ENCODE measurements around the gene JPH4. TPM values are rescaled to one million over a fixed set of nuclear protein-coding genes. Genes with fewer than 3 reads are reported as not detected.

Gene JPH4
- total RNA-seq (1 to 10 TPM; 3.6 to 3.9 TPM), polyA plus RNA-seq (ENCODE audit: insufficient read depth, low read depth, low replicate concordance) (3.4 TPM)
- long read RNA-seq, donor 1, full-length matches to known transcripts, result 8 of 25 reads
- long read RNA-seq, donor 1, partial matches to known transcripts, result 17 of 25 reads
- long read RNA-seq, donor 1, other reads (novel, unspliced or antisense), result 0 of 25 reads
- long read RNA-seq, donor 2, full-length matches to known transcripts, result 11 of 25 reads
- long read RNA-seq, donor 2, partial matches to known transcripts, result 14 of 25 reads
- long read RNA-seq, donor 2, other reads (novel, unspliced or antisense), result 0 of 25 reads

- intact Hi-C loops (cut with DNase I; ENCODE audit: low total_unique reads), result no loop called here
- 4 to 6% methylated on average over 18 of the region's 18 CpGs for WGBS, 2 donors
- H3K4me3 ChIP-seq, result peak within 1 kb of the TSS; percentile 40 to 54
- no peaks in the 10 kb centered on the region for H3K9me3 ChIP-seq
- no peaks in the 10 kb centered on the region for H3K36me3 ChIP-seq (ENCODE audit: low read depth, missing control alignments)
- DNase-seq, result no peak
- no peak within 1 kb of the TSS for H3K27ac ChIP-seq
- no peaks in the 10 kb centered on the region for H3K4me1 ChIP-seq
- TF ChIP-seq CTCF (IDR thresholded peaks at IDR 0.05) (no peak), POLR2A (IDR thresholded peaks at IDR 0.05) (no peak)
- H3K27me3 ChIP-seq, result peaks cover 4% of the 10 kb centered on the region
Measured at GRCh38 chr14:23578560-23579310, at the start of gene JPH4. Gene JPH4 (minus strand): TSS chr14:23578790. CDS start chr14:23577453, 1,337 bp downstream.

GRCh38 chr14:23627961-23628360 is 49.4 kb upstream of the JPH4 start:
- DNase-seq, result no peak
- Histone ChIP-seq H3K27me3 (no peaks in the 10 kb centered on the region), H3K36me3 (ENCODE audit: low read depth, missing control alignments) (no peaks in the 10 kb centered on the region), H3K27ac (no peak overlapping the region), H3K9me3 (no peaks in the 10 kb centered on the region), H3K4me1 (peaks cover 11% of the 10 kb centered on the region), H3K4me3 (no peak overlapping the region)
- no peak for TF ChIP-seq POLR2A (IDR thresholded peaks at IDR 0.05)
- no peak for TF ChIP-seq CTCF (IDR thresholded peaks at IDR 0.05)
- WGBS, 2 donors, result 82 to 84% methylated on average over 6 of the region's 6 CpGs
- intact Hi-C loops (cut with DNase I; ENCODE audit: low total_unique reads), result no loop called here

- no peak for DNase-seq
- intact Hi-C loops (cut with DNase I; ENCODE audit: low total_unique reads), result no loop called here
- peaks cover 6% of the 10 kb centered on the region for H3K4me1 ChIP-seq
- TF ChIP-seq POLR2A (IDR thresholded peaks at IDR 0.05) (no peak), CTCF (IDR thresholded peaks at IDR 0.05) (no peak)
- H3K9me3 ChIP-seq, result no peaks in the 10 kb centered on the region
- no peak overlapping the region for H3K4me3 ChIP-seq
- no peak overlapping the region for H3K27ac ChIP-seq
- no peaks in the 10 kb centered on the region for H3K36me3 ChIP-seq (ENCODE audit: low read depth, missing control alignments)
- no peaks in the 10 kb centered on the region for H3K27me3 ChIP-seq
Measured at GRCh38 chr14:23626946-23627345, 48.4 kb upstream of the JPH4 start.

GRCh38 chr14:23624830-23625404 is 46.3 kb upstream of the JPH4 start:
- WGBS, 2 donors, result 91 to 92% methylated on average over 3 of the region's 3 CpGs
- TF ChIP-seq POLR2A (IDR thresholded peaks at IDR 0.05) (no peak), CTCF (IDR thresholded peaks at IDR 0.05) (no peak)
- Histone ChIP-seq H3K36me3 (ENCODE audit: low read depth, missing control alignments) (no peaks in the 10 kb centered on the region), H3K27ac (no peak overlapping the region), H3K27me3 (no peaks in the 10 kb centered on the region), H3K9me3 (no peaks in the 10 kb centered on the region), H3K4me3 (no peak overlapping the region), H3K4me1 (no peaks in the 10 kb centered on the region)
- no peak for DNase-seq
- intact Hi-C loops (cut with DNase I; ENCODE audit: low total_unique reads), result no loop called here
